H1 (cell line): ENCODE data around the gene PPFIA4. TPM values are rescaled to one million over a fixed set of nuclear protein-coding genes. Genes with fewer than 3 reads are reported as not detected.

ENCODE experiments used
- CTCF ChIA-PET: fragments of 300-600 bp; sonication (Branson Sonifier 250); formaldehyde crosslinking; loops from one replicate; lab custom pipeline; 2021; ENCODE audit not compliant: partially characterized antibody; lab: Charles Lee
- POLR2A ChIA-PET: fragments of 300-600 bp; sonication (Branson Sonifier 250); formaldehyde crosslinking; loops from one replicate; lab custom pipeline; 2021; ENCODE audit warnings: inconsistent platforms; ENCODE audit not compliant: partially characterized antibody; lab: Charles Lee
- DNase-seq, 2 experiments: peaks; one replicate each; pipeline versions ENCODE4 v3.0.0 to v3.0.0-alpha.2; 2010 to 2022; ENCODE audit warnings: low spot score in 2 of 2, low read depth in 1 of 2, mixed read lengths in 1 of 2
- FAIRE-seq: peaks from 2 replicates; lab custom pipeline; 2011; peaks lifted over from hg19 to GRCh38; lab: Jason Lieb, UNC
- H2AFZ ChIP-seq: 2 replicates; pipeline ENCODE4 v1.8.1; 2012; ENCODE audit warnings: low read length, inconsistent platforms
- H2AK5ac ChIP-seq: 2 replicates; pipeline ENCODE4 v1.6.1; 2013; ENCODE audit warnings: low read depth, low read length
- H2BK120ac ChIP-seq: replicated peaks from 2 replicates; pipeline ENCODE3; 2013; ENCODE audit warnings: low read depth, low read length, inconsistent platforms
- H2BK12ac ChIP-seq: 2 replicates; pipeline ENCODE4 v1.6.1; 2013; ENCODE audit warnings: low read depth, low read length
- H2BK15ac ChIP-seq: 2 replicates; pipeline ENCODE4 v1.6.1; 2013; ENCODE audit warnings: low read length
- H2BK20ac ChIP-seq: 2 replicates; pipeline ENCODE4 v1.6.1; 2013; ENCODE audit warnings: low read length
- H2BK5ac ChIP-seq: 2 replicates; pipeline ENCODE4 v1.6.1; 2013; ENCODE audit warnings: low read depth, low read length
- H3K14ac ChIP-seq: 2 replicates; pipeline ENCODE4 v1.6.1; 2013; ENCODE audit warnings: inconsistent platforms; ENCODE audit not compliant: insufficient read length
- H3K18ac ChIP-seq: 2 replicates; pipeline ENCODE4 v1.6.1; 2013; ENCODE audit warnings: low read length; ENCODE audit errors: extremely low read depth
- H3K23ac ChIP-seq: 2 replicates; pipeline ENCODE4 v1.6.1; 2013; ENCODE audit warnings: inconsistent platforms; ENCODE audit not compliant: insufficient read length
- H3K23me2 ChIP-seq: 2 replicates; pipeline ENCODE4 v1.6.1; 2013; ENCODE audit warnings: low read depth, low read length
- H3K27ac ChIP-seq: 2 replicates; pipeline ENCODE4 v1.6.1; 2011; ENCODE audit warnings: low read depth, low read length, inconsistent platforms
- H3K27me3 ChIP-seq, 4 experiments: replicated peaks in 1 of 4; 1 replicate in 1 of 4; 2 replicates in 3 of 4; pipeline versions ENCODE4 v1.6.1 to v1.8.1; 2011 to 2013; ENCODE audit warnings: low read length in 3 of 4, mild to moderate bottlenecking in 3 of 4, inconsistent platforms in 2 of 4, mixed read lengths in 2 of 4, moderate library complexity in 1 of 4; ENCODE audit not compliant: control insufficient read depth in 3 of 4, insufficient read depth in 3 of 4; ENCODE audit errors: extremely low read depth in 1 of 4
- H3K36me3 ChIP-seq, 4 experiments: 2 replicates each; pipeline versions ENCODE4 v1.6.1 to v1.8.1; 2011 to 2013; ENCODE audit warnings: mild to moderate bottlenecking in 4 of 4, low read length in 3 of 4, moderate library complexity in 2 of 4, control low read depth in 1 of 4, inconsistent platforms in 1 of 4; ENCODE audit not compliant: insufficient read depth in 4 of 4, control insufficient read depth in 2 of 4
- H3K4ac ChIP-seq: replicated peaks from 2 replicates; pipeline ENCODE3; 2013; ENCODE audit warnings: low read length, low read depth, mixed read lengths, inconsistent platforms; ENCODE audit not compliant: insufficient read length
- H3K4me1 ChIP-seq, 4 experiments: replicated peaks in 1 of 4; 1 replicate in 1 of 4; 2 replicates in 3 of 4; pipeline versions ENCODE4 v1.6.1 to v1.8.1; 2011 to 2013; ENCODE audit warnings: low read length in 3 of 4, inconsistent platforms in 2 of 4, mixed read lengths in 1 of 4; ENCODE audit not compliant: insufficient read depth in 4 of 4, control insufficient read depth in 3 of 4
- H3K4me2 ChIP-seq, 2 experiments: 2 replicates each; pipeline versions ENCODE4 v1.6.1 to v1.8.1; 2011 to 2013; ENCODE audit warnings: low read depth in 2 of 2, low read length in 2 of 2, control low read depth in 1 of 2, inconsistent platforms in 1 of 2, mild to moderate bottlenecking in 1 of 2; ENCODE audit not compliant: insufficient read depth in 1 of 2
- H3K4me3 ChIP-seq, 4 experiments: fragments of 200-600, 300-600 bp in 1 of 4; sonication (generic), shearing (Covaris generic), sonication (Bioruptor Twin) in 1 of 4; 2 replicates each; pipeline versions ENCODE4 v1.5.1 to v1.8.1; 2011 to 2016; ENCODE audit warnings: low read length in 4 of 4, low read depth in 3 of 4, control low read depth in 2 of 4, inconsistent platforms in 2 of 4, mild to moderate bottlenecking in 2 of 4, mixed read lengths in 1 of 4, moderate library complexity in 1 of 4; ENCODE audit not compliant: insufficient read depth in 2 of 4; ENCODE audit errors: extremely low read depth in 1 of 4
- H3K56ac ChIP-seq: replicated peaks from 2 replicates; pipeline ENCODE3; 2013; ENCODE audit warnings: low read depth, mild to moderate bottlenecking, mixed read lengths, low read length, inconsistent platforms; ENCODE audit not compliant: insufficient read length
- H3K79me1 ChIP-seq: 2 replicates; pipeline ENCODE4 v1.6.1; 2013; ENCODE audit warnings: low read depth, low read length, control low read depth
- H3K79me2 ChIP-seq, 2 experiments: 2 replicates each; pipeline versions ENCODE4 v1.6.1 to v1.8.1; 2012 to 2013; ENCODE audit warnings: low read length in 2 of 2, mild to moderate bottlenecking in 2 of 2, inconsistent platforms in 1 of 2; ENCODE audit not compliant: insufficient read depth in 2 of 2, control insufficient read depth in 1 of 2
- H3K9ac ChIP-seq, 4 experiments: replicated peaks in 1 of 4; 1 replicate in 1 of 4; 2 replicates in 3 of 4; pipeline versions ENCODE4 v1.6.1 to v1.8.1; 2011 to 2013; ENCODE audit warnings: low read depth in 3 of 4, low read length in 3 of 4, control low read depth in 2 of 4, mild to moderate bottlenecking in 2 of 4, moderate library complexity in 2 of 4, inconsistent platforms in 1 of 4; ENCODE audit errors: extremely low read depth in 1 of 4
- H3K9me3 ChIP-seq, 2 experiments: 2 replicates each; pipeline versions ENCODE4 v1.6.1 to v1.8.1; 2012 to 2013; ENCODE audit warnings: mild to moderate bottlenecking in 2 of 2, moderate library complexity in 2 of 2, control low read depth in 1 of 2, inconsistent platforms in 1 of 2, low read depth in 1 of 2, low read length in 1 of 2, mixed read lengths in 1 of 2; ENCODE audit not compliant: insufficient read depth in 2 of 2
- H4K20me1 ChIP-seq, 2 experiments: replicated peaks in 1 of 2; 2 replicates each; pipeline versions ENCODE3 to v1.8.1; 2011 to 2013; ENCODE audit warnings: inconsistent platforms in 2 of 2, low read length in 2 of 2, mild to moderate bottlenecking in 1 of 2; ENCODE audit not compliant: insufficient read depth in 2 of 2, control insufficient read depth in 1 of 2
- H4K5ac ChIP-seq: 2 replicates; pipeline ENCODE4 v1.6.1; 2013; ENCODE audit warnings: low read length, low read depth, mixed read lengths, inconsistent platforms; ENCODE audit not compliant: insufficient read length
- H4K8ac ChIP-seq: 2 replicates; pipeline ENCODE4 v1.8.0; 2013; ENCODE audit warnings: mild to moderate bottlenecking, moderate library complexity, low read length, inconsistent platforms; ENCODE audit not compliant: insufficient read depth; ENCODE audit errors: extremely low read depth
- H4K91ac ChIP-seq: replicated peaks from 2 replicates; pipeline ENCODE3; 2013; ENCODE audit warnings: low read length, mixed read lengths, inconsistent platforms; ENCODE audit not compliant: insufficient read length
- BCL11A ChIP-seq, 2 experiments: IDR thresholded peaks; one replicate each; pipeline ENCODE4 v1.6.1; 2011; ENCODE audit warnings: low read depth in 2 of 2, low read length in 2 of 2, mild to moderate bottlenecking in 2 of 2
- CHD1 ChIP-seq: IDR thresholded peaks from 2 replicates; pipeline ENCODE4 v1.6.1; 2012; ENCODE audit warnings: low read depth, low read length, improper control_type of control experiment
- CTCF ChIP-seq, 3 experiments: IDR thresholded peaks; 1 replicate in 2 of 3; 2 replicates in 1 of 3; pipeline versions ENCODE4 v1.5.1 to v1.6.1; 2011; ENCODE audit warnings: low read length in 3 of 3, mild to moderate bottlenecking in 3 of 3, inconsistent platforms in 2 of 3, low read depth in 1 of 3, moderate library complexity in 1 of 3; ENCODE audit not compliant: insufficient read depth in 1 of 3; ENCODE audit errors: control extremely low read depth in 1 of 3
- EZH2 ChIP-seq: fragments of 200-600 bp; sonication (generic); IDR thresholded peaks from 2 replicates; pipeline ENCODE4 v1.7.1; 2012; ENCODE audit warnings: low read depth, mild to moderate bottlenecking, moderate library complexity, low read length, inconsistent platforms; ENCODE audit not compliant: severe bottlenecking
- FOSL1 ChIP-seq: IDR thresholded peaks from 2 replicates; pipeline ENCODE4 v1.6.1; 2011; ENCODE audit warnings: mild to moderate bottlenecking, low read depth, low read length, moderate library complexity; ENCODE audit not compliant: insufficient read depth
- GABPA ChIP-seq: IDR thresholded peaks from 2 replicates; pipeline ENCODE4 v1.6.1; 2011; ENCODE audit warnings: mild to moderate bottlenecking, low read length, moderate library complexity, borderline replicate concordance; ENCODE audit not compliant: insufficient read depth
- SIRT6 ChIP-seq: IDR thresholded peaks from one replicate; pipeline ENCODE4 v1.7.1; 2012; ENCODE audit warnings: low read length, inconsistent platforms
- TAF1 ChIP-seq: IDR thresholded peaks from 2 replicates; pipeline ENCODE4 v1.6.1; 2011; ENCODE audit warnings: mild to moderate bottlenecking, low read depth, low read length
- TAF7 ChIP-seq: optimal IDR thresholded peaks from 2 replicates; pipeline ENCODE3; 2011; ENCODE audit warnings: low read depth, mild to moderate bottlenecking, inconsistent platforms, low read length, moderate library complexity, borderline replicate concordance
- ZNF274 ChIP-seq: IDR thresholded peaks from 2 replicates; pipeline ENCODE4 v1.7.0; 2012; ENCODE audit warnings: low read length, borderline replicate concordance; ENCODE audit errors: extremely low read depth
- WGBS, 2 experiments: shearing (Covaris generic) in 1 of 2; methylation state at CpG; one replicate each; pipeline versions ENCODE4 v1.1.6 to v1.1.7; 2013 to 2015; ENCODE audit warnings: low lambda C conversion rate in 2 of 2, mixed read lengths in 2 of 2, inconsistent platforms in 1 of 2, low coverage in 1 of 2, missing lambda C conversion rate in 1 of 2; ENCODE audit not compliant: insufficient replicate concordance in 2 of 2, insufficient coverage in 1 of 2, insufficient read length in 1 of 2; ENCODE audit errors: extremely low coverage in 1 of 2, missing lambda C conversion rate in 1 of 2; 5-methylcytosine and 5-hydroxymethylcytosine counted together
- polyA plus RNA-seq, 7 experiments: library from polyadenylated mRNA; depleted of rRNA in 3 of 7; stranded (reverse) in 5 of 7; unstranded in 2 of 7; fragments of >200 nt in 5 of 7; fragments of 200-250 nt in 2 of 7; gene quantifications; 1 replicate in 5 of 7; 2 replicates in 1 of 7; 4 replicates in 1 of 7; pipeline versions ENCODE4 v1.2.1 to v1.2.3, GENCODE V29; 2011 to 2013; ENCODE audit warnings: missing spikeins in 2 of 7, mixed read lengths in 2 of 7
- total RNA-seq: library from RNA; stranded (reverse); fragmentation: NEBNext Ultra II Directional; extraction: Animal tissue kit (Norgen Biotek cat#: 25700); gene quantifications from 2 replicates; pipeline ENCODE4 v1.2.1, GENCODE V29; 2021
- TF ChIP-seq, protein P1 (sequence below): IDR thresholded peaks from 2 replicates; pipeline ENCODE4 v1.6.1; 2012; ENCODE audit warnings: inconsistent platforms

The PPFIA4 gene
- total and polyA plus RNA-seq, 2 of the 8 experiments (the other 6 are each of a cell fraction or from before 2014, with no cell fraction given) = 9.0 to 9.9 TPM

DNA sequence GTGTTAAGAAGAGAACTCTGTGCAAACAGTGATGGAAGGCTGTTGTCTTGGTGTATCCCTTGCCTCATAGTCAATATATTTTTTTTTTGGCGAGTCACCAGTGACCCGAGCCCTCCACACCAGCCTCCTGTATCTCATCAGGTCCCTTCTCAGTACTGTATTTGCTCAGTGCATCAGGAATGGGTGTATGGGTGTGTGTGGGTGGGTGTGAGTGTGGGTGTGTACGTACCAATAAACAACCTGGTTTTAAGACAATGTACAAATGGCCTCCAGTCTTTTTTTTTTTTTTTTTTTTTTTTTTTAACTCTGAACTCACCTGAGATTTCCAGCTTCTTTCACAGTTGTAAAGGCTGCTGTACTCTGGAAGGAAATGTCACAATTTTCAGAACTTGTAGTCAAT, 52.2 kb downstream of the PPFIA4 start:
- 73% methylated on average over 3 of the region's 3 CpGs; no CpG with 5 or more reads in 1 of the 2 experiments for WGBS, 2 experiments
- no peak for FAIRE-seq

More for the DNA sequence above, 52.2 kb downstream of the PPFIA4 start:
- no peaks in the 10 kb centered on the region for H3K36me3 ChIP-seq
- H3K27me3 ChIP-seq = peaks cover 3 to 31% (median 30%) of the 10 kb centered on the region in 4 experiments
- H3K18ac ChIP-seq = no peak overlapping the region
- no peak overlapping the region for H3K27ac ChIP-seq
- H3K9ac ChIP-seq = no peak overlapping the region; a peak in 1 of 7 replicates
- no peak overlapping the region for H3K4me3 ChIP-seq
- no peak overlapping the region for H2BK5ac ChIP-seq
- H3K56ac ChIP-seq = no peak overlapping the region
- no peak overlapping the region for H2BK120ac ChIP-seq
- peaks cover 0 to 5% of the 10 kb centered on the region in 2 experiments for H4K20me1 ChIP-seq
- no peaks in the 10 kb centered on the region; the same call in 1 of the 2 replicates for H3K79me1 ChIP-seq
- peaks cover 6% of the 10 kb centered on the region; the same call in 1 of the 2 replicates for H3K23me2 ChIP-seq
- CTCF ChIA-PET = interaction anchor here (0.6 to 16.4 kb wide), 7 partner anchors 26 to 190 kb away, joined by 3 to 275 read pairs (median 24); partner anchors contain the start of gene ADORA1
- no peak overlapping the region for H2BK12ac ChIP-seq
- H4K91ac ChIP-seq = no peak overlapping the region
- DNase-seq = no peak
- no peaks in the 10 kb centered on the region for H3K79me2 ChIP-seq
- no peak overlapping the region for H3K4ac ChIP-seq
- no peak overlapping the region for H2AK5ac ChIP-seq
- no peak overlapping the region for H3K14ac ChIP-seq
- peaks cover 11 to 21% (median 15%) of the 10 kb centered on the region in 4 experiments for H3K4me1 ChIP-seq
- TF ChIP-seq, protein P1, sequence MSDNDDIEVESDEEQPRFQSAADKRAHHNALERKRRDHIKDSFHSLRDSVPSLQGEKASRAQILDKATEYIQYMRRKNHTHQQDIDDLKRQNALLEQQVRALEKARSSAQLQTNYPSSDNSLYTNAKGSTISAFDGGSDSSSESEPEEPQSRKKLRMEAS = no peak
- TF ChIP-seq TAF1 = no peak
- no peak for TF ChIP-seq ZNF274
- TF ChIP-seq FOSL1 = no peak
- no peak for TF ChIP-seq EZH2
- TF ChIP-seq CTCF (IDR thresholded peaks at IDR 0.05; ENCODE audit: control extremely low read depth in 1 of 3, insufficient read depth in 1 of 3, low read depth in 1 of 3, low read length in 3 of 3) = no peak
- TF ChIP-seq TAF7 = no peak
- no peak for TF ChIP-seq SIRT6
- TF ChIP-seq CHD1 = no peak
- no peak for TF ChIP-seq BCL11A (IDR thresholded peaks at IDR 0.05; ENCODE audit: low read depth in 2 of 2, low read length in 2 of 2)
- TF ChIP-seq GABPA = no peak
- TF ChIP-seq, all 59 proteins: peak for 0
- H2BK15ac ChIP-seq = no peak overlapping the region
- no peak overlapping the region for H4K5ac ChIP-seq
- H2BK20ac ChIP-seq = no peak overlapping the region
- no peak overlapping the region for H4K8ac ChIP-seq
- H3K23ac ChIP-seq = no peak overlapping the region
- no peaks in the 10 kb centered on the region for H3K9me3 ChIP-seq
- POLR2A ChIA-PET = interaction anchor here (0.6 kb wide), 1 partner anchor 33 kb away, joined by 4 read pairs; no protein-coding TSS in a partner anchor
- no peak overlapping the region for H2AFZ ChIP-seq
- no peak overlapping the region for H3K4me2 ChIP-seq
